Brain microvascular endothelial cell (primary cell): ENCODE measurements around the gene COASY.

Experiments
- DNase-seq: peaks from one replicate; pipeline ENCODE4 v3.0.0-alpha.2; 2020
- H3K27ac ChIP-seq: fragments of 250-450 bp; sonication (Bioruptor Pico); 2 replicates; pipeline ENCODE4 v1.5.1; 2020; ENCODE audit warnings: mild to moderate bottlenecking, moderate library complexity
- H3K27me3 ChIP-seq: fragments of 250-450 bp; sonication (Bioruptor Pico); replicated peaks from 2 replicates; pipeline ENCODE4 v1.5.1; 2020; ENCODE audit warnings: mild to moderate bottlenecking
- H3K36me3 ChIP-seq: fragments of 250-450 bp; sonication (Bioruptor Pico); replicated peaks from 2 replicates; pipeline ENCODE4 v1.5.1; 2020; ENCODE audit warnings: mild to moderate bottlenecking
- H3K4me3 ChIP-seq: 2 replicates; pipeline ENCODE4 v1.5.1; 2011; ENCODE audit warnings: low read depth, mild to moderate bottlenecking, control low read depth, low read length, moderate library complexity
- CTCF ChIP-seq: IDR thresholded peaks from 2 replicates; pipeline ENCODE4 v1.5.1; 2011; ENCODE audit warnings: low read depth, mild to moderate bottlenecking, moderate library complexity, low read length, control low read depth, inconsistent platforms; ENCODE audit errors: missing control alignments
- in situ Hi-C: cut with HindIII; loops from 2 replicates; pipeline ENCODE4 v1.10.0; 2017; ENCODE audit warnings: low sequenced_read_pairs, low pct_ligation_motif_present

Gene COASY

GRCh38 chr17:42560246-42560645 is 1.7 kb upstream of the COASY start:
- in situ Hi-C loops, result no loop called here
- no peak for TF ChIP-seq CTCF
- Histone ChIP-seq H3K27ac (no peak overlapping the region), H3K27me3 (no peaks in the 10 kb centered on the region), H3K4me3 (no peak overlapping the region), H3K36me3 (peaks cover 11% of the 10 kb centered on the region)
- no peak for DNase-seq

GRCh38 chr17:42562388-42563142 is 617 bp downstream of the COASY start:
- no peak for DNase-seq
- peak overlapping the region; percentile 81 for H3K27ac ChIP-seq
- no peak for TF ChIP-seq CTCF
- peaks cover 21% of the 10 kb centered on the region for H3K36me3 ChIP-seq
- in situ Hi-C loops, result no loop called here
- H3K27me3 ChIP-seq, result no peaks in the 10 kb centered on the region
- H3K4me3 ChIP-seq, result peak overlapping the region; percentile 87

- no peaks in the 10 kb centered on the region for H3K27me3 ChIP-seq
- peaks cover 21% of the 10 kb centered on the region for H3K36me3 ChIP-seq
- in situ Hi-C loops, result no loop called here
- no peak for DNase-seq
- peak overlapping the region; percentile 87 for H3K4me3 ChIP-seq
- no peak for TF ChIP-seq CTCF
- peak overlapping the region; percentile 81 for H3K27ac ChIP-seq
These were observed 1.2 kb downstream of the COASY start for GRCh38 chr17:42563143-42563509.

GRCh38 chr17:42563543-42563942 is 1.6 kb downstream of the COASY start:
- DNase-seq, result no peak
- Histone ChIP-seq H3K27me3 (no peaks in the 10 kb centered on the region), H3K4me3 (no peak overlapping the region), H3K27ac (no peak overlapping the region), H3K36me3 (peaks cover 24% of the 10 kb centered on the region)
- TF ChIP-seq CTCF, result no peak
- in situ Hi-C loops, result no loop called here

GRCh38 chr17:42563950-42564349 is 2.0 kb downstream of the COASY start:
- in situ Hi-C loops, result no loop called here
- Histone ChIP-seq H3K27me3 (no peaks in the 10 kb centered on the region), H3K36me3 (peaks cover 26% of the 10 kb centered on the region), H3K27ac (no peak overlapping the region), H3K4me3 (no peak overlapping the region)
- no peak for TF ChIP-seq CTCF
- no peak for DNase-seq

- H3K27ac ChIP-seq, result no peak overlapping the region
- no peak for DNase-seq
- TF ChIP-seq CTCF, result no peak
- H3K36me3 ChIP-seq, result peaks cover 36% of the 10 kb centered on the region
- in situ Hi-C loops, result no loop called here
- no peak overlapping the region for H3K4me3 ChIP-seq
- H3K27me3 ChIP-seq, result no peaks in the 10 kb centered on the region
These were observed 3.0 kb downstream of the COASY start for GRCh38 chr17:42564815-42565522.
